Mucosa of gallbladder (tissue), 1 donor: ENCODE measurements around the gene TMEM151A. TPM values are rescaled to one million over a fixed set of nuclear protein-coding genes. Genes with fewer than 3 reads are reported as not detected.

ENCODE experiments used
- DNase-seq: peaks from one replicate; pipeline ENCODE4 v3.0.0-alpha.2; 2020; ENCODE audit warnings: low spot score
- total RNA-seq: library from RNA; stranded (reverse); gene quantifications from one replicate; pipeline ENCODE4 v1.2.1, GENCODE V29; 2021
- donor health status: DM: no; HTN: no; CAD: no.

TMEM151A gene
- total RNA-seq, 1 donor from 2014 or later = 61.6 TPM

DNA sequence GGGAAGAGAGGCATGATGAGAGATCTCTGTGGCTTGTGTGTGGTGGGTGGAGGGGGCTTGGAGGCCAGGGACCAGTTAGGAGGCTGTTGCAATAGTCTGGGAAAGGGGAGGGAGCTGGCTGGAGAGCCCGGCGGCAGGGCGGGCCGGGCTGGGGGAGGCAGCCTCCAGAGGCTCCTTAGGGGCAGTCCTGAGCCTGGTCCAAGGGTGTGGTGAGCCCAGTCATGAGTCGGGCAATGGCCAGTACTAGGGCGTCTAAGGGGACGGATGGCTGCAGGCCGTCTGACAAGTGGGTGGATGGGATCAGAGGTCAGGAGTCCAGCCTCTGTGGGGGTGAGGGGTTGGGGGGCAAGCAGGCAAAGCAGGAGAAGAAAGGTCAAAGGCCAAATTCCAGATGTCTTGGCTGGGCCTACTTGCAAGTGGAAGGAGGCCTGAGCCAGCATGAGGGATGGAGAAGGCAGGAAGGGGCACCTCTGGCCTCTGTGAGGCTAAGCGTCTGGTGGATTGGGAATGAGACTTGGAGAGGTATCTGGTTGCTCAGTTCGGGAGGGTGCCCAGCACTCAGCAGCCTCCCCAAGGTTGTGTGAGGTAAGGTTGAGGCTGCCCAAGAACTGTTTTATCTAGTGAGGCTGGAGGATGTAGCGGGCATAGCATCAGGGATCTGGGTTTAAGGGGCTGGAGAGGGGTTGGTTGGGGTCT, 31.2 kb downstream of the TMEM151A start:
- no peak for DNase-seq

- no peak for DNase-seq
These were observed 32.0 kb downstream of the TMEM151A start for GRCh38 chr11:66323684-66324083.

DNA sequence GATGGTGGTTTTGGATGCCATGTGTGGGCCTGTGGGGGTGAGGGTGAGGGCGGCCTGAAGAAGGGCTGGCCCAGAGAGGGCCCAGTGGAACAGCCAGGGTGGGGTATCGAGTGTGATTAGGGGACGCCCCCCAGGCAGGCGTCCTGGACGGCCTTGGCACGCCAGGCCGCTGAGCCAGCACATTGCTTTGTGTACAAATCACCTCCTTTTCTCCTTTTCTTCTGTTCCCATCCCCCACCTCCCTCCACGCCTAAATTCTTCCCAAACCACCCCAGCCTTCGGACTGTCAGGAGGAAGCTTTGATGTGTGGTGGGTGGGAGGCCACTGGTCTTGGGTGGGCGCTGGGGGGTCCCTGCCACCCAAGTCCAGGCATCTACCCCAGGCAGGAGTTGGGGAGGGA, 33.0 kb downstream of the TMEM151A start:
- no peak for DNase-seq

DNA sequence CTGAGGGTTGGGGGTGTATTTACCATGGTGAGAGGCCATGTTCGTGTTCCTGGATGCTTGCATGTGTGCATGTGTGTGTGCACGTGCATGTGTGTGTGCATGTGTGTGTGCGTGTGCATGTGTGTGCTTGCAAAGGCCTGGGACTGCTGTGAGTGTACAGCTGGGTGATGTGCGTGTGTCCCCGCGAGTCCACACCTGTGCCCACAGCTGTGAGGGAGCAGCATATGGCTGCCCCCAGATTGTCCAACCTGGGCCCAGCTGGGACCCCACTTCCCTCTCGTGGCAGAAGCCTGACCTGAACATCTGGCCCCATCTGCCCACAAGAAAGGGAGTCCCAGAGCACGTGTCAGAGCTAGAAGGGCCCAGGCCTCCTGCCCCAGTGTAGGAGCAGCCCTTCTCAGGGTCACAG, 33.6 kb downstream of the TMEM151A start:
- no peak for DNase-seq

- DNase-seq = no peak
These were observed 34.8 kb downstream of the TMEM151A start for GRCh38 chr11:66326261-66327111.

- DNase-seq = no peak
These were observed 35.7 kb downstream of the TMEM151A start for GRCh38 chr11:66327171-66328030.

DNA sequence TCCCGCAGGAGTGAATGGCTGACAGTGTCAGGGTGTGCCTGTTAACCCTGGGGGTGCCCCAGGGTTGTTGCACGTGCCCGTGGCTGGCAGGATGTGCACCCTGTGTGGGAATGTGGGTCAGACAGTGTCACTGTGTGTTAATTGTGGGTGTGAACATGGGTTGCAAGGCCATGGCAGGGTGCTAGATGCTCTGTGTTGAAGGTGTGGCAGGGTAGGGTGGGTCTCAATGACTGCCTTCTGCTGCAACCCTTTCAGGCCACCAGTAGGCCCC, 36.3 kb downstream of the TMEM151A start:
- DNase-seq = no peak

- DNase-seq = peak; percentile 73
These were observed 36.8 kb downstream of the TMEM151A start for GRCh38 chr11:66328302-66329144.

GRCh38 chr11:66329165-66329673, 37.5 kb downstream of the TMEM151A start:
- no peak for DNase-seq

GRCh38 chr11:66330931-66331330, 39.2 kb downstream of the TMEM151A start:
- no peak for DNase-seq

DNA sequence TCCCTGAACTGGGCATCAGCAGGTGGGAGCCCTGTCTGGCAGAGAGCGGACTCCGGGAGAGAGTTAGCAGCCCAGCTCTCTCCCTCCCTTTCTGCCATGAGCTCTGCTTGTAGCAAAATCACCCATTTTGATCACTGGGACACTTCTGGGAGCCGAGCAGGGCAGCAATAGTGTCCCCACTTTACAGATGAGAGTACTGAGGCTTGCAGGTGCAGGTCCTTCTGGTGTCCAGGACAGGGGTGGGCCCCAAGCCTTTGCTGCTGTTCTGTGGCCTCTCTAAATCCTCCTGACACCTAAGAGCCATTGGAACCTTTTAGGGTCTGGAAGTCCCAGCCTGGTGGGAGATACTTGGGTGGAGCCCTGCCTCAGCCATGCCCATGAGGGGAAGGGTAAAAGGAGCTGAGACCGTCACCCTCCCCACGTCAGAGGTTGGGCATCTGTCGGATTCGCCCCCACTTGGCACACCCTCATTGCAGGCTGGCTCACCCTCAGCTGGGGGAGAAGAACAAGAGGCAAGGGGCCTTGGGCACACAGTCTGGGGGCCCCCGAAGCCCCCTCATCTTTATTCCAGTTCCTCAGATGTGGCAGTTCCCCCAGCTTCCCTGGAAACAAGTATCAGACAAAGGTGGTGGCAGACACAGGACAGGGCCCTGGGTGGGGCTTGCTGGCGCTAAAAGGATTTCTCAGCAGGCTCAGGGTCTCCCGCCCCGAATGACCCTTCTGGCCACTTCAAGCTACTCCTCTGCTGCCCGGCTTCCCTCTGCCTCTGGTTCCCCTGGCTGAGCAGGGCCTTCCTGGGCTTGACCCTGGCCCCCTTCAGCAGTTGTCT, 40.1 kb downstream of the TMEM151A start:
- no peak for DNase-seq

- DNase-seq = no peak
These were observed 40.9 kb downstream of the TMEM151A start for GRCh38 chr11:66332371-66333219.

GRCh38 chr11:66333220-66333877, 41.7 kb downstream of the TMEM151A start:
- DNase-seq = no peak

DNA sequence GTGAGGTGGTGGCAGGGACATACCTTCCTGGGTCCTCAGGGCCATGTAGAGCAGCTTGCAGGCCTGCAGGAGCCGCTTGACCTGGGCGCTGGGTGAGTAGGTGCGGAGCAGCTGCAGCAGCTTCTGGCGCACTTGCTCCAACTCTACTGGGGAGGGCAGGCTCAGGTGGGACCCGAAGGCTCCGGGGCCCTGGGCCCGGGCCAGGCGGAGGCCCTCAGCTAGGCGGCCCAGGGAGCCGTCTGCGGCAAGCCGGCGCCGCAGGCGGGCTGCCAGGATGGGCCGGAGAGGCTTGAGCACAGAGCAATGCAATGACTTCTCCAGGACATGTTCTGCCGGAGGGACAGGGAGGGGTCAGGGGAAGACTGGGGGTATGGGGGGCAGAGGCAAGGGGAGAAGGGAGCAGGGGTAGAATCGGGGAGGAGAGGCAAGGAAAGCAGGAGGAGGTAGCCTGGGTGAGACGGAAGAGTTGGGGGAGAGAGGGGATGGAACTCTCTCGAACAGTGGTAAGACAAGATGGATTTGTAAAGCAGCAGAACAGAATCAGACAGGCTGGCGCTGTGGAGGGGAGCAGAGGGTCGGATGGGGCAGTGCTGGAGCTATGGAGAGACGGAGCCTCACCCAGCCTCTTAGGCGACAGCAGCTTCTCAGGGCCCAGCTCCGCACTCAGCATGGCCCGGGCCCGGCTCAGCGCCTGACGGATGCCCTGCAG, 42.4 kb downstream of the TMEM151A start:
- DNase-seq = no peak

- DNase-seq = no peak
These were observed 43.1 kb downstream of the TMEM151A start for GRCh38 chr11:66334605-66335442.

GRCh38 chr11:66335531-66336233, 44.0 kb downstream of the TMEM151A start:
- no peak for DNase-seq
